Measurements from ENCODE around the gene DCANP1. TPM values are rescaled to one million over a fixed set of nuclear protein-coding genes. Genes with fewer than 3 reads are reported as not detected.

The DCANP1 gene
- total and polyA plus RNA-seq, 4 donors = 0.05 TPM; not detected in 3

- H3K4me1 ChIP-seq (ENCODE audit: control insufficient read depth in 4 of 4, insufficient read depth in 4 of 4, low read length in 3 of 4) = peaks cover 0 to 2% (median 0%) of the 10 kb centered on the region in 4 donors
- WGBS = 69% methylated on average over 7 of the region's 7 CpGs
These were observed 10.2 kb downstream of the DCANP1 start for GRCh38 chr5:135436951-135437418.

More at GRCh38 chr5:135436951-135437418, 10.2 kb downstream of the DCANP1 start:
- Histone ChIP-seq H3K9ac (ENCODE audit: low read depth in 1 of 2, low read length in 2 of 2) (no peak overlapping the region), H3K27me3 (ENCODE audit: control insufficient read depth in 4 of 4, insufficient read depth in 4 of 4, low read length in 3 of 4) (no peaks in the 10 kb centered on the region), H3K36me3 (ENCODE audit: control insufficient read depth in 4 of 4, insufficient read depth in 3 of 4, low read depth in 1 of 4, low read length in 3 of 4) (no peaks in the 10 kb centered on the region), H3K4me3 (ENCODE audit: low read depth in 1 of 3, low read length in 3 of 3) (no peak overlapping the region), H3K27ac (ENCODE audit: low read depth in 1 of 2, low read length in 2 of 2) (no peak overlapping the region), H3K9me3 (ENCODE audit: control insufficient read depth in 4 of 4, low read length in 3 of 4) (no peaks in the 10 kb centered on the region)
- TF ChIP-seq SP1 (IDR thresholded peaks at IDR 0.05) = no peak
- TF ChIP-seq YY1 (IDR thresholded peaks at IDR 0.05) = no peak
- TF ChIP-seq FOXA2 (IDR thresholded peaks at IDR 0.05) = no peak
- no peak for TF ChIP-seq RXRA (IDR thresholded peaks at IDR 0.05)
- TF ChIP-seq HNF4G (IDR thresholded peaks at IDR 0.05) = no peak
- no peak for TF ChIP-seq JUND (IDR thresholded peaks at IDR 0.05)
- TF ChIP-seq TAF1 (conservative IDR thresholded peaks at IDR 0.05) = no peak
- TF ChIP-seq ZBTB33 (IDR thresholded peaks at IDR 0.05) = no peak
- no peak for TF ChIP-seq HNF4A (conservative IDR thresholded peaks at IDR 0.05)
- TF ChIP-seq ATF3 (IDR thresholded peaks at IDR 0.05) = no peak
- no peak for TF ChIP-seq EGR1 (IDR thresholded peaks at IDR 0.05; ENCODE audit: low read depth in 2 of 2)
- no peak for TF ChIP-seq REST (IDR thresholded peaks at IDR 0.05)
- TF ChIP-seq CTCF (IDR thresholded peaks at IDR 0.05; ENCODE audit: low read depth, low read length, missing input control) = no peak
- TF ChIP-seq GABPA (IDR thresholded peaks at IDR 0.05 in 1 of 2, conservative IDR thresholded peaks at IDR 0.05 in 1 of 2) = no peak
- no peak for TF ChIP-seq FOXA1 (IDR thresholded peaks at IDR 0.05)
- no peak for TF ChIP-seq RAD21 (IDR thresholded peaks at IDR 0.05)
- TF ChIP-seq MAX (IDR thresholded peaks at IDR 0.05) = no peak
- no peak for TF ChIP-seq NR2F2 (IDR thresholded peaks at IDR 0.05)
- DNase-seq (ENCODE audit: low spot score) = no peak
